ENCODE measurements around the gene SH2D1B.

DNA sequence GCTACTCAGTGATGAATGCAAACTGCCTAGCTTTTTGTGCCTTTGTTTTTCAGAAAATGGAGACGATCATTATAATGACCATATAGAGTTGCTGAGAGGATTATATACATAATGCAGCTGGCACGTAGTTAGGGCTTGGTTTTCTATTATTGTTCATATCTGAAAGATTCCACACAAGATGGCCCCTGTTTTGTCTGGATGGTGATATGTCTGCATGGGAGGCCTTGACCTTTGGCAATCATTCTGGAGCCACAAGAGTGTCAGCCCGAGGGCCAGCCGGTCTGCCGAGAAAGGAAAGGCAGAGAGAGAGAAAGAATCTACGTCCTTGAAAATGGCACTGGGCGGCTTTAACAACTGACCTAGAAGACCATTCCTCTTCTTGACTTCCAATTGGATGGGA is 5.7 kb upstream of the SH2D1B start:
- TF ChIP-seq, protein P1, sequence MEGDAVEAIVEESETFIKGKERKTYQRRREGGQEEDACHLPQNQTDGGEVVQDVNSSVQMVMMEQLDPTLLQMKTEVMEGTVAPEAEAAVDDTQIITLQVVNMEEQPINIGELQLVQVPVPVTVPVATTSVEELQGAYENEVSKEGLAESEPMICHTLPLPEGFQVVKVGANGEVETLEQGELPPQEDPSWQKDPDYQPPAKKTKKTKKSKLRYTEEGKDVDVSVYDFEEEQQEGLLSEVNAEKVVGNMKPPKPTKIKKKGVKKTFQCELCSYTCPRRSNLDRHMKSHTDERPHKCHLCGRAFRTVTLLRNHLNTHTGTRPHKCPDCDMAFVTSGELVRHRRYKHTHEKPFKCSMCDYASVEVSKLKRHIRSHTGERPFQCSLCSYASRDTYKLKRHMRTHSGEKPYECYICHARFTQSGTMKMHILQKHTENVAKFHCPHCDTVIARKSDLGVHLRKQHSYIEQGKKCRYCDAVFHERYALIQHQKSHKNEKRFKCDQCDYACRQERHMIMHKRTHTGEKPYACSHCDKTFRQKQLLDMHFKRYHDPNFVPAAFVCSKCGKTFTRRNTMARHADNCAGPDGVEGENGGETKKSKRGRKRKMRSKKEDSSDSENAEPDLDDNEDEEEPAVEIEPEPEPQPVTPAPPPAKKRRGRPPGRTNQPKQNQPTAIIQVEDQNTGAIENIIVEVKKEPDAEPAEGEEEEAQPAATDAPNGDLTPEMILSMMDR (IDR thresholded peaks at IDR 0.05 in 8 of 11, conservative IDR thresholded peaks at IDR 0.05 in 3 of 11): no peak
- TF ChIP-seq POLR2A (IDR thresholded peaks at IDR 0.05) (no peak), POLR2AphosphoS5 (IDR thresholded peaks at IDR 0.05) (no peak)

All from spleen (tissue), 7 donors.